GM12878 (cell line): ENCODE results near the gene IFI35.

Experiments
- CEBPB ChIP-seq, 2 experiments: fragments of 150-350 bp in 1 of 2; IDR thresholded peaks; 2 replicates each; pipeline ENCODE4 v1.6.1; 2012 to 2014; ENCODE audit warnings: low read depth in 2 of 2, low read length in 2 of 2, borderline replicate concordance in 1 of 2, inconsistent platforms in 1 of 2
- EP300 ChIP-seq, 2 experiments: fragments of 150-350 bp in 1 of 2; IDR thresholded peaks; 2 replicates each; pipeline ENCODE4 v1.6.1; 2011 to 2012; ENCODE audit warnings: low read depth in 2 of 2, low read length in 2 of 2, borderline replicate concordance in 1 of 2, improper control_type of control experiment in 1 of 2, inconsistent platforms in 1 of 2; ENCODE audit not compliant: control insufficient read depth in 1 of 2
- ETV6 ChIP-seq, 2 experiments: fragments of 450-650 bp in 1 of 2; IDR thresholded peaks in 1 of 2; conservative IDR thresholded peaks in 1 of 2; 2 replicates each; pipeline ENCODE4 v1.6.1; 2014; ENCODE audit warnings: antibody characterized with exemption in 1 of 2, borderline replicate concordance in 1 of 2, low read depth in 1 of 2, mild to moderate bottlenecking in 1 of 2, moderate library complexity in 1 of 2
- GATAD2B ChIP-seq: fragments of 450-650 bp; conservative IDR thresholded peaks from 2 replicates; pipeline ENCODE4 v1.6.1; 2017; ENCODE audit warnings: low read depth, mild to moderate bottlenecking, moderate library complexity
- NFIC ChIP-seq: IDR thresholded peaks from 2 replicates; pipeline ENCODE4 v1.6.1; 2012; ENCODE audit warnings: low read depth, mild to moderate bottlenecking, inconsistent platforms, low read length, moderate library complexity
- POLR2AphosphoS5 ChIP-seq: IDR thresholded peaks from 2 replicates; pipeline ENCODE4 v1.6.1; 2011; ENCODE audit warnings: mild to moderate bottlenecking, low read length, inconsistent platforms
- RAD21 ChIP-seq: IDR thresholded peaks from 2 replicates; pipeline ENCODE4 v1.6.1; 2011; ENCODE audit warnings: mild to moderate bottlenecking, low read depth, low read length, moderate library complexity; ENCODE audit not compliant: insufficient read depth
- SRF ChIP-seq, 2 experiments: IDR thresholded peaks; 2 replicates each; pipeline ENCODE4 v1.6.1; 2011; ENCODE audit warnings: low read depth in 2 of 2, low read length in 2 of 2, mild to moderate bottlenecking in 1 of 2, moderate library complexity in 1 of 2
- TCF12 ChIP-seq: IDR thresholded peaks from 2 replicates; pipeline ENCODE4 v1.6.1; 2011; ENCODE audit warnings: low read depth, mild to moderate bottlenecking, low read length
- TCF7 ChIP-seq: IDR thresholded peaks from 2 replicates; pipeline ENCODE4 v1.6.1; 2014; ENCODE audit warnings: antibody characterized with exemption, borderline replicate concordance
- ZNF217 ChIP-seq: fragments of 450-650 bp; IDR thresholded peaks from 2 replicates; pipeline ENCODE4 v1.6.1; 2017; ENCODE audit warnings: antibody characterized with exemption, mild to moderate bottlenecking
- TF ChIP-seq, protein P1 (sequence below): IDR thresholded peaks from 2 replicates; pipeline ENCODE4 v1.6.1; 2011; ENCODE audit warnings: borderline replicate concordance, low read depth, mild to moderate bottlenecking, moderate library complexity, low read length; ENCODE audit not compliant: insufficient read depth, poor library complexity, severe bottlenecking
- TF ChIP-seq, protein P2 (sequence below), 3 experiments: IDR thresholded peaks in 2 of 3; conservative IDR thresholded peaks in 1 of 3; 2 replicates each; pipeline ENCODE4 v1.5.1; 2011; ENCODE audit warnings: low read depth in 3 of 3, low read length in 3 of 3, mild to moderate bottlenecking in 3 of 3, control low read depth in 2 of 3, moderate library complexity in 2 of 3, inconsistent platforms in 1 of 3, mixed read lengths in 1 of 3; ENCODE audit not compliant: control insufficient read depth in 2 of 3, insufficient read depth in 1 of 3; ENCODE audit errors: extremely low read depth in 1 of 3
- TF ChIP-seq, protein P3 (sequence below): fragments of 450-650 bp; IDR thresholded peaks from 2 replicates; pipeline ENCODE4 v1.6.1; 2017; ENCODE audit warnings: mild to moderate bottlenecking

DNA sequence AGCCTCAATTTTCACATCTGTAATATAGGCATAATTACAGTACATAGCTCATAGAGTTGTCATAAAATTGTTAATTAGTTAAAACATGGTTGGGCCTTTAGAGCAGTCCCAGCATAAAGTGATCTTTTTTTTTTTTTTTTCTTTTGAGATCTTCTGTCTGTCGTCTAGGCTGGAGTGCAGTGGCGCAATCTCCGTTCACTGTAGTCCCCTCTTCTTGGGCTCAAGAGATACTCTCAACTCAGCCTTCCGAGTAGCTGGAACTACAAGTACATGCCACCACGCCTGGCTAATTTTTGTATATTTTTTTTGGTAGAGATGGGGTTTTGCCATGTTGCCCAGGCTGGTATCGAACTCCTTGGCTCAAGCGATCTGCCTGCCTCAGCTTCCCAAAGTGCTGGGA, 49.5 kb downstream of the IFI35 start:
- TF ChIP-seq NFIC (no peak), TCF12 (no peak), EP300 (IDR thresholded peaks at IDR 0.05; ENCODE audit: borderline replicate concordance in 1 of 2, control insufficient read depth in 1 of 2, low read depth in 2 of 2, low read length in 2 of 2) (no peak), CEBPB (IDR thresholded peaks at IDR 0.05; ENCODE audit: borderline replicate concordance in 1 of 2, low read depth in 2 of 2, low read length in 2 of 2) (no peak), ZNF217 (no peak), ETV6 (conservative IDR thresholded peaks at IDR 0.05 in 1 of 2, IDR thresholded peaks at IDR 0.05 in 1 of 2; ENCODE audit: borderline replicate concordance in 1 of 2, low read depth in 1 of 2) (no peak), GATAD2B (no peak), POLR2AphosphoS5 (no peak), SRF (IDR thresholded peaks at IDR 0.05; ENCODE audit: low read depth in 2 of 2, low read length in 2 of 2) (no peak), TCF7 (no peak), RAD21 (no peak)
- TF ChIP-seq, protein P1, sequence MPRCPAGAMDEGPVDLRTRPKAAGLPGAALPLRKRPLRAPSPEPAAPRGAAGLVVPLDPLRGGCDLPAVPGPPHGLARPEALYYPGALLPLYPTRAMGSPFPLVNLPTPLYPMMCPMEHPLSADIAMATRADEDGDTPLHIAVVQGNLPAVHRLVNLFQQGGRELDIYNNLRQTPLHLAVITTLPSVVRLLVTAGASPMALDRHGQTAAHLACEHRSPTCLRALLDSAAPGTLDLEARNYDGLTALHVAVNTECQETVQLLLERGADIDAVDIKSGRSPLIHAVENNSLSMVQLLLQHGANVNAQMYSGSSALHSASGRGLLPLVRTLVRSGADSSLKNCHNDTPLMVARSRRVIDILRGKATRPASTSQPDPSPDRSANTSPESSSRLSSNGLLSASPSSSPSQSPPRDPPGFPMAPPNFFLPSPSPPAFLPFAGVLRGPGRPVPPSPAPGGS, result no peak
- TF ChIP-seq, protein P2, sequence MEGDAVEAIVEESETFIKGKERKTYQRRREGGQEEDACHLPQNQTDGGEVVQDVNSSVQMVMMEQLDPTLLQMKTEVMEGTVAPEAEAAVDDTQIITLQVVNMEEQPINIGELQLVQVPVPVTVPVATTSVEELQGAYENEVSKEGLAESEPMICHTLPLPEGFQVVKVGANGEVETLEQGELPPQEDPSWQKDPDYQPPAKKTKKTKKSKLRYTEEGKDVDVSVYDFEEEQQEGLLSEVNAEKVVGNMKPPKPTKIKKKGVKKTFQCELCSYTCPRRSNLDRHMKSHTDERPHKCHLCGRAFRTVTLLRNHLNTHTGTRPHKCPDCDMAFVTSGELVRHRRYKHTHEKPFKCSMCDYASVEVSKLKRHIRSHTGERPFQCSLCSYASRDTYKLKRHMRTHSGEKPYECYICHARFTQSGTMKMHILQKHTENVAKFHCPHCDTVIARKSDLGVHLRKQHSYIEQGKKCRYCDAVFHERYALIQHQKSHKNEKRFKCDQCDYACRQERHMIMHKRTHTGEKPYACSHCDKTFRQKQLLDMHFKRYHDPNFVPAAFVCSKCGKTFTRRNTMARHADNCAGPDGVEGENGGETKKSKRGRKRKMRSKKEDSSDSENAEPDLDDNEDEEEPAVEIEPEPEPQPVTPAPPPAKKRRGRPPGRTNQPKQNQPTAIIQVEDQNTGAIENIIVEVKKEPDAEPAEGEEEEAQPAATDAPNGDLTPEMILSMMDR (IDR thresholded peaks at IDR 0.05 in 2 of 3, conservative IDR thresholded peaks at IDR 0.05 in 1 of 3; ENCODE audit: control insufficient read depth in 2 of 3, extremely low read depth in 1 of 3, insufficient read depth in 1 of 3, low read depth in 3 of 3, low read length in 3 of 3), result no peak
- TF ChIP-seq, protein P3, sequence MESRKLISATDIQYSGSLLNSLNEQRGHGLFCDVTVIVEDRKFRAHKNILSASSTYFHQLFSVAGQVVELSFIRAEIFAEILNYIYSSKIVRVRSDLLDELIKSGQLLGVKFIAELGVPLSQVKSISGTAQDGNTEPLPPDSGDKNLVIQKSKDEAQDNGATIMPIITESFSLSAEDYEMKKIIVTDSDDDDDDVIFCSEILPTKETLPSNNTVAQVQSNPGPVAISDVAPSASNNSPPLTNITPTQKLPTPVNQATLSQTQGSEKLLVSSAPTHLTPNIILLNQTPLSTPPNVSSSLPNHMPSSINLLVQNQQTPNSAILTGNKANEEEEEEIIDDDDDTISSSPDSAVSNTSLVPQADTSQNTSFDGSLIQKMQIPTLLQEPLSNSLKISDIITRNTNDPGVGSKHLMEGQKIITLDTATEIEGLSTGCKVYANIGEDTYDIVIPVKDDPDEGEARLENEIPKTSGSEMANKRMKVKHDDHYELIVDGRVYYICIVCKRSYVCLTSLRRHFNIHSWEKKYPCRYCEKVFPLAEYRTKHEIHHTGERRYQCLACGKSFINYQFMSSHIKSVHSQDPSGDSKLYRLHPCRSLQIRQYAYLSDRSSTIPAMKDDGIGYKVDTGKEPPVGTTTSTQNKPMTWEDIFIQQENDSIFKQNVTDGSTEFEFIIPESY, result no peak
